Loucy (cell line): ENCODE measurements around the gene ESF1.

ENCODE experiments used
- H2AFZ ChIP-seq: fragments of 200-600 bp; sonication (generic); 2 replicates; pipeline ENCODE4 v1.6.0; 2016; ENCODE audit warnings: antibody characterized with exemption, mild to moderate bottlenecking, low read length, moderate library complexity
- H3F3A ChIP-seq: fragments of 200-600 bp; 2 replicates; pipeline ENCODE4 v1.6.0; 2016; ENCODE audit warnings: antibody characterized with exemption, low read depth, mild to moderate bottlenecking
- H3K27me3 ChIP-seq: fragments of 200-600 bp; sonication (generic); 2 replicates; pipeline ENCODE4 v1.6.1; 2014; ENCODE audit warnings: low read length, mild to moderate bottlenecking; ENCODE audit not compliant: insufficient read depth, poor library complexity, severe bottlenecking
- H3K36me3 ChIP-seq: fragments of 200-600 bp; sonication (generic); 2 replicates; pipeline ENCODE4 v1.6.1; 2016; ENCODE audit warnings: low read length; ENCODE audit not compliant: insufficient read depth
- H3K4me1 ChIP-seq: fragments of 200-600 bp; sonication (generic); 2 replicates; pipeline ENCODE4 v1.5.1; 2014; ENCODE audit warnings: low read length, mild to moderate bottlenecking; ENCODE audit not compliant: insufficient read depth, poor library complexity, severe bottlenecking
- H3K4me2 ChIP-seq: fragments of 200-600 bp; sonication (generic); 2 replicates; pipeline ENCODE4 v1.6.0; 2014; ENCODE audit warnings: antibody characterized with exemption, low read length, low read depth, mild to moderate bottlenecking; ENCODE audit not compliant: poor library complexity, severe bottlenecking
- H3K4me3 ChIP-seq: fragments of 200-600 bp; sonication (generic); 2 replicates; pipeline ENCODE4 v1.5.1; 2014; ENCODE audit warnings: low read length, mild to moderate bottlenecking, mixed read lengths; ENCODE audit not compliant: poor library complexity, severe bottlenecking
- H3K79me2 ChIP-seq: fragments of 200-600 bp; sonication (generic); 2 replicates; pipeline ENCODE4 v1.6.1; 2014; ENCODE audit warnings: low read length; ENCODE audit not compliant: insufficient read depth
- H3K9ac ChIP-seq: fragments of 200-600 bp; sonication (generic); 2 replicates; pipeline ENCODE4 v1.6.0; 2014; ENCODE audit warnings: mild to moderate bottlenecking, low read depth, low read length, moderate library complexity; ENCODE audit not compliant: poor library complexity, severe bottlenecking
- H3K9me2 ChIP-seq: fragments of 200-600 bp; sonication (generic); replicated peaks from 2 replicates; pipeline ENCODE4 v1.6.1; 2016; ENCODE audit warnings: low read depth, low read length, mixed read lengths
- H3K9me3 ChIP-seq: fragments of 200-600 bp; sonication (generic); 2 replicates; pipeline ENCODE4 v1.6.1; 2014; ENCODE audit warnings: mild to moderate bottlenecking, antibody characterized with exemption, low read length, low read depth; ENCODE audit not compliant: insufficient read depth
- H4K20me1 ChIP-seq: fragments of 200-600 bp; sonication (generic); 2 replicates; pipeline ENCODE4 v1.6.0; 2014; ENCODE audit warnings: antibody characterized with exemption, low read length, mild to moderate bottlenecking; ENCODE audit not compliant: insufficient read depth, poor library complexity, severe bottlenecking
- CTCF ChIP-seq: fragments of 200-600 bp; sonication (generic); conservative IDR thresholded peaks from 2 replicates; pipeline ENCODE4 v1.5.1; 2014; ENCODE audit warnings: mild to moderate bottlenecking, antibody characterized with exemption, low read length
- EZH2phosphoT487 ChIP-seq: fragments of 200-600 bp; IDR thresholded peaks from 2 replicates; pipeline ENCODE4 v1.6.1; 2018; ENCODE audit warnings: antibody characterized with exemption, mild to moderate bottlenecking, moderate library complexity, borderline replicate concordance

ESF1 gene

GRCh38 chr20:13672690-13673089 lies 112.0 kb downstream of the ESF1 start:
- H4K20me1 ChIP-seq: no peaks in the 10 kb centered on the region
- H3F3A ChIP-seq: no peaks in the 10 kb centered on the region
- no peaks in the 10 kb centered on the region for H3K36me3 ChIP-seq
- H2AFZ ChIP-seq: no peak overlapping the region
- no peaks in the 10 kb centered on the region for H3K27me3 ChIP-seq
- H3K9me3 ChIP-seq: no peaks in the 10 kb centered on the region
- H3K9ac ChIP-seq: no peak overlapping the region
- H3K79me2 ChIP-seq: no peaks in the 10 kb centered on the region
- no peaks in the 10 kb centered on the region for H3K4me1 ChIP-seq
- H3K4me2 ChIP-seq: no peak overlapping the region
- H3K9me2 ChIP-seq: no peaks in the 10 kb centered on the region
- TF ChIP-seq CTCF (no peak), EZH2phosphoT487 (no peak)
- no peak overlapping the region for H3K4me3 ChIP-seq

DNA sequence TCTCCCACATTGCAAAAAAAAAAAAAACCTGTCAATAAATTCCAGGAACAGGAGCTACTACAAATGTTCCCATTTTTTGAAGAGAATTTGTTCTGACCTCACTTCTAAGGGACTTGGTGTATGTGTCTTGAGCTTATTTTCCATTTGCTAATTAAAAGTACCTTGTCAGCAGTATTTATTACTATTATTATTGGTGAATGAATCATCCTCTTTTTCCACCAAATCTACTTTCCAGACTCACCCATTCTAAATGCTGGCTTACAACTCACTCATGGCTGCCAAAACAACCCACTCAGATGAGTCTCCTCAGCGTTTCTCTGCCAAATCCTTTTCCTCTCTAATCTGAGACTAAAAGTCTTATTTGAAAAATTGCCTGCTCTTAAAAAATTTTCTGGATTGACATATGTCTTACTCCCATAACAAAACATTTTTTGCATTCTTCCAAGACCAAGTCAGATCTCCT lies 112.8 kb downstream of the ESF1 start:
- Histone ChIP-seq H3K9me3 (no peaks in the 10 kb centered on the region), H3K4me2 (no peak overlapping the region), H3K27me3 (no peaks in the 10 kb centered on the region), H3K4me1 (no peaks in the 10 kb centered on the region), H2AFZ (no peak overlapping the region), H3F3A (no peaks in the 10 kb centered on the region), H3K4me3 (no peak overlapping the region), H4K20me1 (no peaks in the 10 kb centered on the region), H3K9me2 (no peaks in the 10 kb centered on the region), H3K9ac (no peak overlapping the region), H3K36me3 (no peaks in the 10 kb centered on the region), H3K79me2 (no peaks in the 10 kb centered on the region)
- no peak for TF ChIP-seq EZH2phosphoT487
- TF ChIP-seq CTCF: no peak

DNA sequence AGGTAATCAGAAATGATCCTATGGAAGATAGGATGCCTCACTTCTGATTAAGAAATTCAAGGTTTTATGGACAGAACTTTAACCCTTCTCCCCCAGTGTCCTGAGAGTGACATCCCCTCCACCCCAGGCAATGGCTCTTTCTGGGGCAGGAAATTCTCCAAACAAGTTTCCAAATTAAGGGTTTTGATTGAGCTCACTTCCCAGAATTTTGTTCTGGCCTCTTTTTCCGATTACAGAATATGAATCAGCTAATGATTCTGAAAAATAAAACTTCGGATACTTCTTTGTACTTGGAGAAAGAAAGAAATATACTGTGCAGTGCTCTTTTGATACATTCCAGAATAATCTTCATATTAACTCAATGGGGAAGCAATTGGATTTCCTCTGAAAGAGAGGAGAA lies 113.2 kb downstream of the ESF1 start:
- no peaks in the 10 kb centered on the region for H3K4me1 ChIP-seq
- H3K9ac ChIP-seq: no peak overlapping the region
- no peaks in the 10 kb centered on the region for H3K9me2 ChIP-seq
- H2AFZ ChIP-seq: no peak overlapping the region
- H3K4me3 ChIP-seq: no peak overlapping the region
- no peaks in the 10 kb centered on the region for H3K27me3 ChIP-seq
- H3F3A ChIP-seq: no peaks in the 10 kb centered on the region
- H3K4me2 ChIP-seq: no peak overlapping the region
- H3K79me2 ChIP-seq: no peaks in the 10 kb centered on the region
- TF ChIP-seq EZH2phosphoT487 (no peak), CTCF (no peak)
- H3K36me3 ChIP-seq: no peaks in the 10 kb centered on the region
- H3K9me3 ChIP-seq: no peaks in the 10 kb centered on the region
- H4K20me1 ChIP-seq: no peaks in the 10 kb centered on the region
